Measurements from ENCODE around the gene KLF3. TPM values are rescaled to one million over a fixed set of nuclear protein-coding genes. Genes with fewer than 3 reads are reported as not detected.

The KLF3 gene
- total and polyA plus RNA-seq, 2 of the 8 experiments (the other 6 are each of a cell fraction or from before 2014, with no cell fraction given), result 8.0 to 14.9 TPM

DNA sequence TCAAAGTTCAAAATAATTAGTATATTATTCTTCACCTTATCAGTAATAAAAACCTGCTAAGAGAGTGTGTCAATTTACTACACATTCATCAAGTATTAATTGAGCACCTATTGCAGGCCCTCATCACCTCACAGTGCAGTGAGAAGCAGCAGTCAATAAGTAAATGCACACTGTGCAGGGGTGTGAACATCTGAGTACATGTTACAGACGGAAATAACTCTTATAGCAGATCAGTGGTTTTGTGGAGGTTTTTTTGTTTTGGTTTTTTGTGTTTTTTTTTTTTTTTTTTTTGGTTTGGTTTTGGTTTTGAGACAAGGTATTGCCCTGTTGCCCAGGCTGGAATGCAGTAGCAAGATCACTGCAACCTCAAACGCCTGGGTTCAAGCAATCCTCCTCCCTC, 20.3 kb downstream of the KLF3 start:
- H3K4me3 ChIP-seq (ENCODE audit: extremely low read depth in 1 of 4, insufficient read depth in 2 of 4, low read depth in 3 of 4, low read length in 4 of 4), result no peak overlapping the region
- 80% methylated on average over 2 of the region's 2 CpGs; no CpG with 5 or more reads in 1 of the 2 experiments for WGBS, 2 experiments (ENCODE audit: extremely low coverage in 1 of 2, insufficient coverage in 1 of 2, insufficient read length in 1 of 2, insufficient replicate concordance in 2 of 2, low coverage in 1 of 2, low lambda C conversion rate in 2 of 2, missing lambda C conversion rate in 1 of 2)
- H3K79me2 ChIP-seq (ENCODE audit: control insufficient read depth in 1 of 2, insufficient read depth in 2 of 2, low read length in 2 of 2), result peaks cover 0 to 16% of the 10 kb centered on the region in 2 experiments; a peak in 2 of 4 replicates
- H2BK120ac ChIP-seq (replicated peaks; ENCODE audit: low read depth, low read length), result no peak overlapping the region
- TF ChIP-seq POLR2A (IDR thresholded peaks at IDR 0.05; ENCODE audit: control extremely low read depth in 1 of 2, low read depth in 2 of 2, low read length in 2 of 2), result no peak
- no peak for TF ChIP-seq KDM1A (IDR thresholded peaks at IDR 0.05; ENCODE audit: borderline replicate concordance, low read length)
- TF ChIP-seq BACH1 (IDR thresholded peaks at IDR 0.05; ENCODE audit: low read length), result no peak
- TF ChIP-seq MAFK (IDR thresholded peaks at IDR 0.05; ENCODE audit: low read depth, low read length), result no peak
- TF ChIP-seq RXRA (IDR thresholded peaks at IDR 0.05; ENCODE audit: insufficient read depth, low read depth, low read length), result no peak
- no peak for TF ChIP-seq SRF (IDR thresholded peaks at IDR 0.05; ENCODE audit: low read depth, low read length)
- TF ChIP-seq EGR1 (IDR thresholded peaks at IDR 0.05; ENCODE audit: borderline replicate concordance, low read depth, low read length), result no peak
- no peak for TF ChIP-seq SAP30 (IDR thresholded peaks at IDR 0.05; ENCODE audit: insufficient read depth, insufficient replicate concordance, low read length)
- no peak for TF ChIP-seq CEBPB (IDR thresholded peaks at IDR 0.05; ENCODE audit: low read depth, low read length)
- no peak for TF ChIP-seq BRCA1 (IDR thresholded peaks at IDR 0.05; ENCODE audit: low read depth, low read length)
- no peak for TF ChIP-seq POLR2AphosphoS5 (IDR thresholded peaks at IDR 0.05; ENCODE audit: low read depth, low read length)
- no peak for TF ChIP-seq E2F6 (IDR thresholded peaks at IDR 0.05)
- no peak for TF ChIP-seq POU5F1 (IDR thresholded peaks at IDR 0.05; ENCODE audit: low read depth, low read length)
- TF ChIP-seq SUZ12 (IDR thresholded peaks at IDR 0.05; ENCODE audit: low read length), result no peak
- no peak for TF ChIP-seq TAF1 (IDR thresholded peaks at IDR 0.05; ENCODE audit: low read depth, low read length)
- H4K91ac ChIP-seq (replicated peaks; ENCODE audit: insufficient read length, low read length), result no peak overlapping the region
- H3K56ac ChIP-seq (replicated peaks; ENCODE audit: insufficient read length, low read depth, low read length), result no peak overlapping the region
- no peak overlapping the region for H2BK12ac ChIP-seq (ENCODE audit: low read depth, low read length)
- H3K9ac ChIP-seq (replicated peaks in 1 of 4; ENCODE audit: extremely low read depth in 1 of 4, low read depth in 3 of 4, low read length in 3 of 4), result no peak overlapping the region
- POLR2A ChIA-PET (ENCODE audit: partially characterized antibody), result no interaction called here
- no peak for FAIRE-seq
- CTCF ChIA-PET (ENCODE audit: partially characterized antibody), result interaction anchor here (1.2 to 1.8 kb wide), 2 partner anchors 176 to 504 kb away, joined by 3 to 5 read pairs; no protein-coding TSS in a partner anchor
- no peaks in the 10 kb centered on the region for H3K9me3 ChIP-seq (ENCODE audit: insufficient read depth in 2 of 2, low read depth in 1 of 2, low read length in 1 of 2)
- no peak overlapping the region for H2BK5ac ChIP-seq (ENCODE audit: low read depth, low read length)
- H3K4me2 ChIP-seq (ENCODE audit: insufficient read depth in 1 of 2, low read depth in 2 of 2, low read length in 2 of 2), result no peak overlapping the region
- no peaks in the 10 kb centered on the region; the same call in 1 of the 2 replicates for H3K23me2 ChIP-seq (ENCODE audit: low read depth, low read length)
- H4K5ac ChIP-seq (ENCODE audit: insufficient read length, low read depth, low read length), result no peak overlapping the region
- no peak overlapping the region for H3K18ac ChIP-seq (ENCODE audit: extremely low read depth, low read length)
- no peak overlapping the region for H3K23ac ChIP-seq (ENCODE audit: insufficient read length)
- no peak overlapping the region for H3K14ac ChIP-seq (ENCODE audit: insufficient read length)
- no peak overlapping the region for H2AK5ac ChIP-seq (ENCODE audit: low read depth, low read length)
- no peak overlapping the region for H3K4ac ChIP-seq (replicated peaks; ENCODE audit: insufficient read length, low read depth, low read length)
- peaks cover 0 to 26% (median 17%) of the 10 kb centered on the region in 4 experiments; a peak in 5 of 8 replicates for H3K36me3 ChIP-seq (ENCODE audit: control insufficient read depth in 2 of 4, insufficient read depth in 4 of 4, low read length in 3 of 4)
- no peaks in the 10 kb centered on the region for H3K4me1 ChIP-seq (replicated peaks in 1 of 4; ENCODE audit: control insufficient read depth in 3 of 4, insufficient read depth in 4 of 4, low read length in 3 of 4)
- no peak overlapping the region for H3K27ac ChIP-seq (ENCODE audit: low read depth, low read length)
- no peak overlapping the region for H2BK15ac ChIP-seq (ENCODE audit: low read length)
- no peak overlapping the region for H2AFZ ChIP-seq (ENCODE audit: low read length)
- H4K8ac ChIP-seq (ENCODE audit: extremely low read depth, insufficient read depth, low read length), result no peak overlapping the region
- no peaks in the 10 kb centered on the region for H3K27me3 ChIP-seq (replicated peaks in 1 of 4; ENCODE audit: control insufficient read depth in 3 of 4, extremely low read depth in 1 of 4, insufficient read depth in 3 of 4, low read length in 3 of 4)
- H3K79me1 ChIP-seq (ENCODE audit: low read depth, low read length), result no peaks in the 10 kb centered on the region; the same call in 1 of the 2 replicates
- no peak for DNase-seq (ENCODE audit: low read depth in 1 of 2, low spot score in 2 of 2)
- peaks cover 0 to 9% of the 10 kb centered on the region in 2 experiments for H4K20me1 ChIP-seq (replicated peaks in 1 of 2; ENCODE audit: control insufficient read depth in 1 of 2, insufficient read depth in 2 of 2, low read length in 2 of 2)
- H2BK20ac ChIP-seq (ENCODE audit: low read length), result no peak overlapping the region
